ENCODE measurements around the gene KAT2B.

Gene KAT2B

GRCh38 chr3:20052851-20053250 is 12.6 kb downstream of the KAT2B start:
- no peak overlapping the region for H3K27ac ChIP-seq

GRCh38 chr3:20054549-20054987 is 14.3 kb downstream of the KAT2B start:
- H3K27ac ChIP-seq, result no peak overlapping the region

More at GRCh38 chr3:20052851-20053250, 12.6 kb downstream of the KAT2B start:
- TF ChIP-seq CTCF (IDR thresholded peaks at IDR 0.05), result no peak
- TF ChIP-seq ZFX (IDR thresholded peaks at IDR 0.05; ENCODE audit: borderline replicate concordance), result no peak

GRCh38 chr3:20055020-20055775 is 15.0 kb downstream of the KAT2B start:
- TF ChIP-seq ZFX (IDR thresholded peaks at IDR 0.05; ENCODE audit: borderline replicate concordance), result no peak
- no peak for TF ChIP-seq CTCF (IDR thresholded peaks at IDR 0.05)
- H3K27ac ChIP-seq, result no peak overlapping the region

More at GRCh38 chr3:20054549-20054987, 14.3 kb downstream of the KAT2B start:
- TF ChIP-seq ZFX (IDR thresholded peaks at IDR 0.05; ENCODE audit: borderline replicate concordance), result no peak
- no peak for TF ChIP-seq CTCF (IDR thresholded peaks at IDR 0.05)

- no peak overlapping the region for H3K27ac ChIP-seq
- TF ChIP-seq ZFX (IDR thresholded peaks at IDR 0.05; ENCODE audit: borderline replicate concordance), result no peak
- no peak for TF ChIP-seq CTCF (IDR thresholded peaks at IDR 0.05)
Measured at GRCh38 chr3:20055842-20056241, 15.6 kb downstream of the KAT2B start.

GRCh38 chr3:20056725-20057611 is 16.7 kb downstream of the KAT2B start:
- peak overlapping the region; percentile 36; the same call in 1 of the 2 replicates for H3K27ac ChIP-seq
- TF ChIP-seq ZFX (IDR thresholded peaks at IDR 0.05; ENCODE audit: borderline replicate concordance), result no peak
- no peak for TF ChIP-seq CTCF (IDR thresholded peaks at IDR 0.05)

GRCh38 chr3:20057612-20058180 is 17.4 kb downstream of the KAT2B start:
- H3K27ac ChIP-seq, result no peak overlapping the region
- no peak for TF ChIP-seq CTCF (IDR thresholded peaks at IDR 0.05)
- no peak for TF ChIP-seq ZFX (IDR thresholded peaks at IDR 0.05; ENCODE audit: borderline replicate concordance)
